IPS DF 4.7 (cell line): ENCODE data around the gene UBE3A.
"Not testable (repeated sequence)": the region's sequence is repeated elsewhere in the genome, so short reads cannot be mapped to it uniquely, and the experiment has no call there.

Experiments used
- DNase-seq: peaks from one replicate; pipeline ENCODE4 v3.0.0-alpha.2; 2013; ENCODE audit warnings: low spot score; ENCODE audit errors: extremely low read depth

UBE3A gene

GRCh38 chr15:25438601-25439368 lies at the start of gene UBE3A:
Gene UBE3A, minus strand, starts transcription at chr15:25439024. Its CDS starts 29,917 bp downstream, at chr15:25409107.
- DNase-seq: peak; percentile 38

- no peak for DNase-seq
Observed at GRCh38 chr15:25487226-25487884, 48.5 kb upstream of the UBE3A start.

- no peak for DNase-seq
Observed at GRCh38 chr15:25486051-25486450, 47.2 kb upstream of the UBE3A start.

- no peak for DNase-seq
Observed at GRCh38 chr15:25481208-25481859, 42.5 kb upstream of the UBE3A start.

- DNase-seq: no peak
Observed at GRCh38 chr15:25478313-25478712, 39.5 kb upstream of the UBE3A start.

- no peak for DNase-seq
Observed at GRCh38 chr15:25477816-25478215, 39.0 kb upstream of the UBE3A start.

- no peak for DNase-seq
Observed at GRCh38 chr15:25474251-25474650, 35.4 kb upstream of the UBE3A start.

GRCh38 chr15:25470230-25470629 lies 31.4 kb upstream of the UBE3A start:
- DNase-seq: no peak

- no peak for DNase-seq
Observed at GRCh38 chr15:25469377-25469776, 30.6 kb upstream of the UBE3A start.

- DNase-seq: no peak
Observed at GRCh38 chr15:25468611-25469010, 29.8 kb upstream of the UBE3A start.

- no peak for DNase-seq
Observed at GRCh38 chr15:25465835-25466234, 27.0 kb upstream of the UBE3A start.

GRCh38 chr15:25464784-25465183 lies 26.0 kb upstream of the UBE3A start:
- DNase-seq: no peak

GRCh38 chr15:25464383-25464782 lies 25.6 kb upstream of the UBE3A start:
- no peak for DNase-seq

- DNase-seq: no peak
Observed at GRCh38 chr15:25456196-25456595, 17.4 kb upstream of the UBE3A start.

- DNase-seq: no peak
Observed at GRCh38 chr15:25455226-25455625, 16.4 kb upstream of the UBE3A start.

- no peak for DNase-seq
Observed at GRCh38 chr15:25454771-25455170, 15.9 kb upstream of the UBE3A start.

- not testable (repeated sequence) for DNase-seq
Observed at GRCh38 chr15:25453246-25453645, 14.4 kb upstream of the UBE3A start.

GRCh38 chr15:25451501-25451900 lies 12.7 kb upstream of the UBE3A start:
- no peak for DNase-seq

- DNase-seq: no peak
Observed at GRCh38 chr15:25450163-25450562, 11.3 kb upstream of the UBE3A start.

- DNase-seq: no peak
Observed at GRCh38 chr15:25446076-25446475, 7.3 kb upstream of the UBE3A start.

GRCh38 chr15:25445412-25445811 lies 6.6 kb upstream of the UBE3A start:
- no peak for DNase-seq

GRCh38 chr15:25441111-25441510 lies 2.3 kb upstream of the UBE3A start:
- no peak for DNase-seq
